Activated CD4-positive, alpha-beta T cell treated with anti-CD3 and anti-CD28 coated beads, Interleukin-2, amount 10 ng/mL, durations not matched to agents 7 days and 5 days (primary cell): ENCODE data around the gene RABGGTA. TPM values are rescaled to one million over a fixed set of nuclear protein-coding genes. Genes with fewer than 3 reads are reported as not detected.

ENCODE experiments used
- CTCF ChIA-PET: fragments of 350-600 bp; sonication (Branson Sonifier 250); formaldehyde crosslinking; loops from one replicate; lab custom pipeline; 2021; ENCODE audit warnings: antibody characterized with exemption; lab: Charles Lee
- POLR2A ChIA-PET: fragments of 350-600 bp; sonication (Branson Sonifier 250); formaldehyde crosslinking; loops from one replicate; lab custom pipeline; 2021; ENCODE audit warnings: antibody characterized with exemption; lab: Charles Lee
- DNase-seq: peaks from one replicate; pipeline ENCODE4 v3.0.0-alpha.2; 2020
- H3K27ac Mint-ChIP-seq: one replicate; pipeline ENCODE4 v1.8.0; 2021; ENCODE audit warnings: mild to moderate bottlenecking, moderate library complexity, mixed read lengths
- H3K27me3 Mint-ChIP-seq: one replicate; pipeline ENCODE4 v1.8.0; 2021; ENCODE audit warnings: mixed read lengths
- H3K36me3 Mint-ChIP-seq: one replicate; pipeline ENCODE4 v1.8.0; 2021; ENCODE audit warnings: low read depth, mixed read lengths
- H3K4me1 Mint-ChIP-seq: one replicate; pipeline ENCODE4 v1.8.0; 2021; ENCODE audit warnings: mixed read lengths
- H3K4me3 Mint-ChIP-seq: one replicate; pipeline ENCODE4 v1.8.0; 2021; ENCODE audit warnings: mild to moderate bottlenecking, moderate library complexity, mixed read lengths
- H3K9me3 Mint-ChIP-seq: one replicate; pipeline ENCODE4 v1.8.0; 2021; ENCODE audit warnings: mixed read lengths
- total RNA-seq, 2 experiments: library from RNA; stranded (reverse); gene quantifications; one replicate each; pipeline ENCODE4 v1.2.3, GENCODE V29; 2021

RABGGTA gene
- total RNA-seq, 2 experiments from 2014 or later = 54.8 to 55.0 TPM

DNA sequence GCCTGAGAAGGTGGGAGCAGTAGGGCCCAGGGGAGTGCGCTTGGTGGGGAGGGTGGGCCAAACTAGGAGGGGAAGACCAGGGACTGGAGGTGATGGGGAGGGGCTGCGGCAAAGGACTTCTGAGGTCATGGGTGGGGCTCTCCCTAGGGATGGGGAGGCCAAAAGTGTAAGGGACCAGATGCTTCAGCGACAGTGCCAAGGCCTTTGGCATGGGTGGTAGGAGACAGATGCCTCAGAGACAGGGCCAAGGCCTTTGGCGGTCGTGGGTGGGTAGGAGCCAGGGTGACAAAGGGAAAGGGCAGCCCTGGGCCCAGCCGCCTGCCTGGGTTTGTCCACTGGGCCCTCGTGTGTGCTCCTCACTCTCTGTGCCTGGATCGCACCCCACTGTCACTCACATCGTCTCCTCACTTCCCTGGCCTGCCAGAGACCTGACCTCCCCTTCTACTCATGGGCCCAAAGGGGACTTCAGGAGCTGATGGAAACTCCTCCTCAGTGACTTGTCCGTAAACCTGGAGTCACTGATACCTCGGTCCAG lies 13.2 kb upstream of the RABGGTA start:
- peaks cover 5% of the 10 kb centered on the region for H3K27me3 Mint-ChIP-seq
- POLR2A ChIA-PET = no interaction called here

DNA sequence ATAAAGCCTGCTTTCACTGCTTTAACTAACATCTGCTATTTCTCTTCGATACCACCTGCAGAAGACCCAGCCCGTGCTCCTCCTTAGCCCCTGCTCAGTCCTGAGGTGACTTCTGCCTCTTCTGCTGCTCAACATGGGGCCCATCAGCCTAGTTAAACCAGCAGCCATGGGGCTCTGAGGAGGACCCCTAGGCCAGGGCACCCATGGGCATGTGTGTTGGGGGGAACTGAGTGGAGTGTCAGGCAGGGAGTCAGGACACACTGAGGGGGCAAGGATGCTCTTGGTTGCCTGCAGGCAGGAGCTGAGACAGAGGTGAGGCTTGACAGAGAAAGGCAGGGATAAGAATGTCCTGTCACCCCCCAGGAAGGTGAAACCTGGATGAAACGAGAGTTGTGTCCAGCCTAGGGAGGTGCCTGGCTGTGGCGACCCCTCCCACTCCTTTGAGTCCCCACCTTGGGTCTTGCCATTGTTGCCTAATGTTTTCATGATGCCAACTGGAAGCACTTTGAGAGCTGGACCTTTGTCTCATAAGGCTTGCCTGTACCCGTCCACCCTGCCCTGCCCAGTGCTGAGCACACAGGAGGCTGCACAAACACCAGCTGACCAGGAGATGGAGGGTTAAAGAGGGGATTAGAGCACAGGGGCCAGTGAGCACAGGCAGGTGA lies 12.5 kb upstream of the RABGGTA start:
- ChIA-PET CTCF (interaction anchor here (0.6 to 3.4 kb wide), 7 partner anchors 8 to 147 kb away, joined by 3 to 23 read pairs (median 3); partner anchors contain the start of genes RABGGTA and TINF2), POLR2A (no interaction called here)
- no peak overlapping the region for H3K4me3 Mint-ChIP-seq
- H3K9me3 Mint-ChIP-seq = no peaks in the 10 kb centered on the region
- peaks cover 5% of the 10 kb centered on the region for H3K27me3 Mint-ChIP-seq
- peaks cover 1% of the 10 kb centered on the region for H3K36me3 Mint-ChIP-seq
- DNase-seq = no peak
- no peak overlapping the region for H3K27ac Mint-ChIP-seq
- peaks cover 24% of the 10 kb centered on the region for H3K4me1 Mint-ChIP-seq

More for the DNA sequence above, 13.2 kb upstream of the RABGGTA start:
- Mint-ChIP-seq H3K27ac (no peak overlapping the region), H3K4me1 (peaks cover 22% of the 10 kb centered on the region), H3K9me3 (no peaks in the 10 kb centered on the region), H3K36me3 (peaks cover 1% of the 10 kb centered on the region), H3K4me3 (no peak overlapping the region)
- DNase-seq = no peak
- CTCF ChIA-PET = interaction anchor here (1.5 to 3.4 kb wide), 3 partner anchors 14 to 50 kb away, joined by 3 to 23 read pairs (median 4); partner anchors contain the start of gene RABGGTA

DNA sequence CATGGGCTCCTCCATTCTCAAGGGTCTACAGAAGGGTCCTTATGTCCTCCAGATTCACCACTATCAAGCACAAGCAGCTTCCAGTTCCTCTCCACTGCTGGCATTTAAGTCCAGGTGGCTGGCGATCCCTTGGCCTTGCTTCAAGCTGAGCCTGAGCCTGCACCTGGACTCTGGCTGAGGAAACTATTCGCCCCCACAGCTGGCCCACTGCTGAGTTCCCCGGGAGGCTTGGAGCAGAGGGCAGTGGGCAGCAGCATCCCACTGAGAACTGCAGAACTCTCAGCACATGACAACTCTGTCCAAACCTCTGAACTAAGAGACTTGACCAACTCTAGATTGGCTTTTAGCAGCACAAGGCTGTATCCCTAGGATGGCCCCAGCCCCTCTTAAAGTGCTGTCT lies 11.3 kb upstream of the RABGGTA start:
- ChIA-PET POLR2A (no interaction called here), CTCF (interaction anchor here (0.6 to 5.2 kb wide), 7 partner anchors 10 to 905 kb away, joined by 3 to 31 read pairs (median 6); partner anchors contain the start of genes RABGGTA and TINF2)
- peaks cover 5% of the 10 kb centered on the region for H3K27me3 Mint-ChIP-seq
- peaks cover 30% of the 10 kb centered on the region for H3K4me1 Mint-ChIP-seq
- H3K4me3 Mint-ChIP-seq = no peak overlapping the region
- H3K27ac Mint-ChIP-seq = no peak overlapping the region
- DNase-seq = no peak
- no peaks in the 10 kb centered on the region for H3K36me3 Mint-ChIP-seq
- H3K9me3 Mint-ChIP-seq = no peaks in the 10 kb centered on the region

GRCh38 chr14:24281636-24282035 lies 10.2 kb upstream of the RABGGTA start:
- H3K27ac Mint-ChIP-seq = no peak overlapping the region
- ChIA-PET CTCF (interaction anchor here (0.6 to 5.2 kb wide), 5 partner anchors 9 to 730 kb away, joined by 3 to 37 read pairs (median 22); partner anchors contain the start of genes RABGGTA, TINF2 and ZFHX2), POLR2A (no interaction called here)
- peaks cover 3% of the 10 kb centered on the region for H3K36me3 Mint-ChIP-seq
- peaks cover 5% of the 10 kb centered on the region for H3K27me3 Mint-ChIP-seq
- H3K4me3 Mint-ChIP-seq = no peak overlapping the region
- peaks cover 36% of the 10 kb centered on the region for H3K4me1 Mint-ChIP-seq
- DNase-seq = no peak
- no peaks in the 10 kb centered on the region for H3K9me3 Mint-ChIP-seq

DNA sequence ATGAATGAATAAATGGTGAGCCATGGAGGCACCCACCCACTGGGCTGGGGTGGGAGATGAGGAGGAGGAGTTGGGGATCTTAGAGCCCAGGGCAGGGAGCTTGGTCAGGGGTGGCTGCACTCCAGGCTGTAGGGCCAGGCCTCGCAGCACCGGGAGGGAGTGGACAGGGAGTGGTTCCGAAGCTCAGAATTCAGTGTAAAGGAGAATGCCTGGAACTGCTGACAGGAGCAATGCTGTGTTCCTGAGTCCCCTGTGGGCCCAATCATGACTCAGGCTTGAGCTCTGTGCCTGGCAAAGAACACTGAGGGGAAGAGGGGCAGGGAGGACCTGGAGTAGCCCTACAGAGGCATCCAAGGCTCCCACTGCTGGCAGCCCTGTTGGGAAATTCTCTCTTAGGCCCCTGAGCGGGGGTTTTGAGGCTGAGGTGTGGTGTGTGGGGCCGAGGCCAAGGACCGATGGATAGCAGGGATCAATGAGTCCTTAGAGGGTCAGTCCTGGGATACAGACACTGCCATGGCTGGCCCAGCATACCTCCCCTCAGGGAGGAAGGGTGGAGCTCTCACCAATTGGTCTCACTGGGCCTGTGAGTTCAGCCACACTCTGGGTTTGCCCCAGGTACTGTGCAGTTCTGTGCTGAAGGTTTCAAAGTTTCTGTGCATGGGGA lies 9.5 kb upstream of the RABGGTA start:
- no peak for DNase-seq
- Mint-ChIP-seq H3K4me3 (no peak overlapping the region), H3K27me3 (peaks cover 3% of the 10 kb centered on the region), H3K9me3 (no peaks in the 10 kb centered on the region), H3K36me3 (peaks cover 3% of the 10 kb centered on the region), H3K4me1 (peaks cover 37% of the 10 kb centered on the region), H3K27ac (no peak overlapping the region)
- POLR2A ChIA-PET = no interaction called here
- CTCF ChIA-PET = interaction anchor here (0.6 to 5.2 kb wide), 9 partner anchors 10 to 66 kb away, joined by 3 to 37 read pairs (median 5); partner anchors contain the start of genes DHRS1, NOP9, RABGGTA and TINF2

- POLR2A ChIA-PET = no interaction called here
- Mint-ChIP-seq H3K9me3 (no peaks in the 10 kb centered on the region), H3K27me3 (peaks cover 3% of the 10 kb centered on the region), H3K4me3 (no peak overlapping the region), H3K36me3 (peaks cover 3% of the 10 kb centered on the region), H3K27ac (peak overlapping the region; percentile 75), H3K4me1 (peaks cover 43% of the 10 kb centered on the region)
- CTCF ChIA-PET = interaction anchor here (1.0 to 5.2 kb wide), 7 partner anchors 9 to 41 kb away, joined by 3 to 37 read pairs (median 17); partner anchors contain the start of genes CIDEB, DHRS1, NOP9 and RABGGTA
- peak; percentile 47 for DNase-seq
Measured at GRCh38 chr14:24279301-24280186, 8.1 kb upstream of the RABGGTA start.

- Mint-ChIP-seq H3K4me1 (peaks cover 52% of the 10 kb centered on the region), H3K27ac (peak overlapping the region; percentile 15), H3K4me3 (no peak overlapping the region), H3K27me3 (peaks cover 3% of the 10 kb centered on the region), H3K9me3 (no peaks in the 10 kb centered on the region), H3K36me3 (peaks cover 3% of the 10 kb centered on the region)
- CTCF ChIA-PET = interaction anchor here (4.2 to 5.2 kb wide), 2 partner anchors 12 to 19 kb away, joined by 31 to 37 read pairs; no protein-coding TSS in a partner anchor
- POLR2A ChIA-PET = no interaction called here
- no peak for DNase-seq
Measured at GRCh38 chr14:24278424-24278823, 7.0 kb upstream of the RABGGTA start.

DNA sequence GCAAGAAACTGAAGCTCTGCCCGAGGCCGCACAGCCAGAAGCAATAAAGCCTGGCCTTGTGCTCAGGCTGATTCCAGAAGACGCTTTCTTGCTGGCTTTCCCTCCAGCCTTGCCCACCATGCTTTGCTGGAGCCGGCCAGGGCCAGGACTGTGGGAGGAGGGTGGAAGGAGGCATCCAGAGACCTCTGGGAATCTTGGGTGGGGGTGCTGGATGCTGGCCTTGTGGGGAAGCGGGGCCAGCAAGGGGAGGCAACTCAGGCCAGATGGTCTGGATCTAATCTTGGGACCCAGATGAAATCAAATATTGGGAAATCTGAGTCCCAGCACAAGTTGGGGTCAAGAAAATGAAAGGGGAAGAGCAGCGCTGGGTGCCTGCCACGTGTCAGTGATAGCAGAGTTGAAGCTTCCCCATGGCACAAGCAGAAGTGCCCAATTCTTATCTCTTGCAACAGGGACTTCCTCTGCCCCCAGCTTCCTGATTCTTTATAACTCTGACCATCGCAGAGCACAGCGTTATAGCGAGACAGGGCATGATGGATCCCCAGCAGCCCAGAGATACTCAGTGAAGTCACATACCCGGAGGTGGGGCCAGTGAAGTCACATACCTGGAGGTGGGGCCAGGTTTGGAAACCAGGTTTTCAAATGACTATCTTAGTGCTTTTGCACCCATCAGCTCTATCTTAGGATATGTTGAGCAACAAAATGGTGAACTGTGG lies 6.4 kb upstream of the RABGGTA start:
- DNase-seq = no peak
- H3K9me3 Mint-ChIP-seq = no peaks in the 10 kb centered on the region
- H3K4me1 Mint-ChIP-seq = peaks cover 58% of the 10 kb centered on the region
- CTCF ChIA-PET = interaction anchor here (0.6 to 4.2 kb wide), 4 partner anchors 11 to 34 kb away, joined by 3 to 37 read pairs (median 6); partner anchors contain the start of gene LTB4R
- POLR2A ChIA-PET = no interaction called here
- peak overlapping the region; percentile 6 for H3K27ac Mint-ChIP-seq
- peaks cover 3% of the 10 kb centered on the region for H3K36me3 Mint-ChIP-seq
- H3K4me3 Mint-ChIP-seq = no peak overlapping the region
- H3K27me3 Mint-ChIP-seq = peaks cover 3% of the 10 kb centered on the region

- no peaks in the 10 kb centered on the region for H3K9me3 Mint-ChIP-seq
- ChIA-PET CTCF (interaction anchor here (0.6 to 2.2 kb wide), 5 partner anchors 12 to 41 kb away, joined by 3 to 6 read pairs (median 4); partner anchors contain the start of genes CIDEB and LTB4R), POLR2A (no interaction called here)
- H3K4me1 Mint-ChIP-seq = peaks cover 65% of the 10 kb centered on the region
- H3K4me3 Mint-ChIP-seq = no peak overlapping the region
- H3K27ac Mint-ChIP-seq = no peak overlapping the region
- DNase-seq = no peak
- H3K36me3 Mint-ChIP-seq = peaks cover 3% of the 10 kb centered on the region
- H3K27me3 Mint-ChIP-seq = peaks cover 3% of the 10 kb centered on the region
Measured at GRCh38 chr14:24277071-24277470, 5.7 kb upstream of the RABGGTA start.

DNA sequence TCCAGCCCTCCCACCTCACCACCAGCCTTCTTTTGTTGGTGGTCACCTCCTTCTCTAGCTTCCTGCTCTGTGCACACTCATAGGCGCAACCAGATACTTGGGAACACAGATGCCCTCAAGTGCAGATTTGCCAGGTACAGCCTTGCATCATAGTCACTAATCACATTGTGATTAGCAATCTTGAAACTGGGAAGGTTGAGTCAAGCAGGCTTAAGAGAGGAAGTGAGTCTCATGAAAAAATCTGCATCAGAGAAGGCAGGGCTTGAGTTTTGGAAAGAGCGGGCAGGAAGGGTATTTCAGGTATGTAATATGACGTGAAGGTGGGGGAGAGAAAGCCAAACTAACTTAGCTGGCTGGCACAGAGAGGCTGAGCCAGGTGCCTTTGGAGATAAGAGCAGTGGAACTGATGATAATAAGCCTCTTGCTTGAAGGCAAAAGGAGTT lies 2.7 kb upstream of the RABGGTA start:
- Mint-ChIP-seq H3K4me3 (no peak overlapping the region), H3K4me1 (peaks cover 67% of the 10 kb centered on the region), H3K36me3 (peaks cover 3% of the 10 kb centered on the region), H3K9me3 (no peaks in the 10 kb centered on the region), H3K27me3 (no peaks in the 10 kb centered on the region), H3K27ac (peak overlapping the region; percentile 81)
- DNase-seq = peak; percentile 52
- ChIA-PET CTCF (interaction anchor here (0.9 to 1.9 kb wide), 7 partner anchors 10 to 158 kb away, joined by 3 to 9 read pairs (median 4); partner anchors contain the start of genes IRF9, TGM1 and TINF2), POLR2A (interaction anchor here (0.6 to 1.1 kb wide), 3 partner anchors 16 to 63 kb away, joined by 3 to 4 read pairs (median 3); partner anchors contain the start of gene TINF2)

GRCh38 chr14:24273422-24273998 lies 2.1 kb upstream of the RABGGTA start:
- H3K36me3 Mint-ChIP-seq = peaks cover 3% of the 10 kb centered on the region
- no peaks in the 10 kb centered on the region for H3K9me3 Mint-ChIP-seq
- H3K27ac Mint-ChIP-seq = peak overlapping the region; percentile 81
- H3K27me3 Mint-ChIP-seq = no peaks in the 10 kb centered on the region
- H3K4me3 Mint-ChIP-seq = no peak overlapping the region
- ChIA-PET POLR2A (interaction anchor here (0.6 to 1.1 kb wide), 3 partner anchors 8 to 62 kb away, joined by 3 to 4 read pairs (median 3); partner anchors contain the start of gene TINF2), CTCF (interaction anchor here (0.9 to 3.5 kb wide), 8 partner anchors 9 to 158 kb away, joined by 3 to 22 read pairs (median 5); partner anchors contain the start of genes CIDEB, IRF9, TGM1 and TINF2)
- H3K4me1 Mint-ChIP-seq = peaks cover 61% of the 10 kb centered on the region
- no peak for DNase-seq
